H1 (cell line): ENCODE results near the gene CBX4. TPM values are rescaled to one million over a fixed set of nuclear protein-coding genes. Genes with fewer than 3 reads are reported as not detected.
A peak's percentile ranks its signal among the peaks of the same experiment; 100 is the strongest.

Source experiments
- CTCF ChIA-PET: fragments of 300-600 bp; sonication (Branson Sonifier 250); formaldehyde crosslinking; loops from one replicate; lab custom pipeline; 2021; ENCODE audit not compliant: partially characterized antibody; lab: Charles Lee
- POLR2A ChIA-PET: fragments of 300-600 bp; sonication (Branson Sonifier 250); formaldehyde crosslinking; loops from one replicate; lab custom pipeline; 2021; ENCODE audit warnings: inconsistent platforms; ENCODE audit not compliant: partially characterized antibody; lab: Charles Lee
- DNase-seq, 2 experiments: peaks; one replicate each; pipeline versions ENCODE4 v3.0.0 to v3.0.0-alpha.2; 2010 to 2022; ENCODE audit warnings: low spot score in 2 of 2, low read depth in 1 of 2, mixed read lengths in 1 of 2
- FAIRE-seq: peaks from 2 replicates; lab custom pipeline; 2011; peaks lifted over from hg19 to GRCh38; lab: Jason Lieb, UNC
- H2AFZ ChIP-seq: 2 replicates; pipeline ENCODE4 v1.8.1; 2012; ENCODE audit warnings: low read length, inconsistent platforms
- H2AK5ac ChIP-seq: 2 replicates; pipeline ENCODE4 v1.6.1; 2013; ENCODE audit warnings: low read depth, low read length
- H2BK120ac ChIP-seq: replicated peaks from 2 replicates; pipeline ENCODE3; 2013; ENCODE audit warnings: low read depth, low read length, inconsistent platforms
- H2BK12ac ChIP-seq: 2 replicates; pipeline ENCODE4 v1.6.1; 2013; ENCODE audit warnings: low read depth, low read length
- H2BK15ac ChIP-seq: 2 replicates; pipeline ENCODE4 v1.6.1; 2013; ENCODE audit warnings: low read length
- H2BK20ac ChIP-seq: 2 replicates; pipeline ENCODE4 v1.6.1; 2013; ENCODE audit warnings: low read length
- H2BK5ac ChIP-seq: 2 replicates; pipeline ENCODE4 v1.6.1; 2013; ENCODE audit warnings: low read depth, low read length
- H3K14ac ChIP-seq: 2 replicates; pipeline ENCODE4 v1.6.1; 2013; ENCODE audit warnings: inconsistent platforms; ENCODE audit not compliant: insufficient read length
- H3K18ac ChIP-seq: 2 replicates; pipeline ENCODE4 v1.6.1; 2013; ENCODE audit warnings: low read length; ENCODE audit errors: extremely low read depth
- H3K23ac ChIP-seq: 2 replicates; pipeline ENCODE4 v1.6.1; 2013; ENCODE audit warnings: inconsistent platforms; ENCODE audit not compliant: insufficient read length
- H3K23me2 ChIP-seq: 2 replicates; pipeline ENCODE4 v1.6.1; 2013; ENCODE audit warnings: low read depth, low read length
- H3K27ac ChIP-seq: 2 replicates; pipeline ENCODE4 v1.6.1; 2011; ENCODE audit warnings: low read depth, low read length, inconsistent platforms
- H3K27me3 ChIP-seq, 4 experiments: replicated peaks in 1 of 4; 1 replicate in 1 of 4; 2 replicates in 3 of 4; pipeline versions ENCODE4 v1.6.1 to v1.8.1; 2011 to 2013; ENCODE audit warnings: low read length in 3 of 4, mild to moderate bottlenecking in 3 of 4, inconsistent platforms in 2 of 4, mixed read lengths in 2 of 4, moderate library complexity in 1 of 4; ENCODE audit not compliant: control insufficient read depth in 3 of 4, insufficient read depth in 3 of 4; ENCODE audit errors: extremely low read depth in 1 of 4
- H3K36me3 ChIP-seq, 4 experiments: 2 replicates each; pipeline versions ENCODE4 v1.6.1 to v1.8.1; 2011 to 2013; ENCODE audit warnings: mild to moderate bottlenecking in 4 of 4, low read length in 3 of 4, moderate library complexity in 2 of 4, control low read depth in 1 of 4, inconsistent platforms in 1 of 4; ENCODE audit not compliant: insufficient read depth in 4 of 4, control insufficient read depth in 2 of 4
- H3K4ac ChIP-seq: replicated peaks from 2 replicates; pipeline ENCODE3; 2013; ENCODE audit warnings: low read length, low read depth, mixed read lengths, inconsistent platforms; ENCODE audit not compliant: insufficient read length
- H3K4me1 ChIP-seq, 4 experiments: replicated peaks in 1 of 4; 1 replicate in 1 of 4; 2 replicates in 3 of 4; pipeline versions ENCODE4 v1.6.1 to v1.8.1; 2011 to 2013; ENCODE audit warnings: low read length in 3 of 4, inconsistent platforms in 2 of 4, mixed read lengths in 1 of 4; ENCODE audit not compliant: insufficient read depth in 4 of 4, control insufficient read depth in 3 of 4
- H3K4me2 ChIP-seq, 2 experiments: 2 replicates each; pipeline versions ENCODE4 v1.6.1 to v1.8.1; 2011 to 2013; ENCODE audit warnings: low read depth in 2 of 2, low read length in 2 of 2, control low read depth in 1 of 2, inconsistent platforms in 1 of 2, mild to moderate bottlenecking in 1 of 2; ENCODE audit not compliant: insufficient read depth in 1 of 2
- H3K4me3 ChIP-seq, 4 experiments: fragments of 200-600, 300-600 bp in 1 of 4; sonication (generic), shearing (Covaris generic), sonication (Bioruptor Twin) in 1 of 4; 2 replicates each; pipeline versions ENCODE4 v1.5.1 to v1.8.1; 2011 to 2016; ENCODE audit warnings: low read length in 4 of 4, low read depth in 3 of 4, control low read depth in 2 of 4, inconsistent platforms in 2 of 4, mild to moderate bottlenecking in 2 of 4, mixed read lengths in 1 of 4, moderate library complexity in 1 of 4; ENCODE audit not compliant: insufficient read depth in 2 of 4; ENCODE audit errors: extremely low read depth in 1 of 4
- H3K56ac ChIP-seq: replicated peaks from 2 replicates; pipeline ENCODE3; 2013; ENCODE audit warnings: low read depth, mild to moderate bottlenecking, mixed read lengths, low read length, inconsistent platforms; ENCODE audit not compliant: insufficient read length
- H3K79me1 ChIP-seq: 2 replicates; pipeline ENCODE4 v1.6.1; 2013; ENCODE audit warnings: low read depth, low read length, control low read depth
- H3K79me2 ChIP-seq, 2 experiments: 2 replicates each; pipeline versions ENCODE4 v1.6.1 to v1.8.1; 2012 to 2013; ENCODE audit warnings: low read length in 2 of 2, mild to moderate bottlenecking in 2 of 2, inconsistent platforms in 1 of 2; ENCODE audit not compliant: insufficient read depth in 2 of 2, control insufficient read depth in 1 of 2
- H3K9ac ChIP-seq, 4 experiments: replicated peaks in 1 of 4; 1 replicate in 1 of 4; 2 replicates in 3 of 4; pipeline versions ENCODE4 v1.6.1 to v1.8.1; 2011 to 2013; ENCODE audit warnings: low read depth in 3 of 4, low read length in 3 of 4, control low read depth in 2 of 4, mild to moderate bottlenecking in 2 of 4, moderate library complexity in 2 of 4, inconsistent platforms in 1 of 4; ENCODE audit errors: extremely low read depth in 1 of 4
- H3K9me3 ChIP-seq, 2 experiments: 2 replicates each; pipeline versions ENCODE4 v1.6.1 to v1.8.1; 2012 to 2013; ENCODE audit warnings: mild to moderate bottlenecking in 2 of 2, moderate library complexity in 2 of 2, control low read depth in 1 of 2, inconsistent platforms in 1 of 2, low read depth in 1 of 2, low read length in 1 of 2, mixed read lengths in 1 of 2; ENCODE audit not compliant: insufficient read depth in 2 of 2
- H4K20me1 ChIP-seq, 2 experiments: replicated peaks in 1 of 2; 2 replicates each; pipeline versions ENCODE3 to v1.8.1; 2011 to 2013; ENCODE audit warnings: inconsistent platforms in 2 of 2, low read length in 2 of 2, mild to moderate bottlenecking in 1 of 2; ENCODE audit not compliant: insufficient read depth in 2 of 2, control insufficient read depth in 1 of 2
- H4K5ac ChIP-seq: 2 replicates; pipeline ENCODE4 v1.6.1; 2013; ENCODE audit warnings: low read length, low read depth, mixed read lengths, inconsistent platforms; ENCODE audit not compliant: insufficient read length
- H4K8ac ChIP-seq: 2 replicates; pipeline ENCODE4 v1.8.0; 2013; ENCODE audit warnings: mild to moderate bottlenecking, moderate library complexity, low read length, inconsistent platforms; ENCODE audit not compliant: insufficient read depth; ENCODE audit errors: extremely low read depth
- H4K91ac ChIP-seq: replicated peaks from 2 replicates; pipeline ENCODE3; 2013; ENCODE audit warnings: low read length, mixed read lengths, inconsistent platforms; ENCODE audit not compliant: insufficient read length
- CBX8 ChIP-seq: fragments of 300-800, 300-1000 bp; sonication (generic); IDR thresholded peaks from 2 replicates; pipeline ENCODE4 v1.7.1; 2016; ENCODE audit warnings: low read depth, low read length, borderline replicate concordance
- CTBP2 ChIP-seq: IDR thresholded peaks from 2 replicates; pipeline ENCODE4 v1.7.0; 2011; ENCODE audit warnings: borderline replicate concordance, mild to moderate bottlenecking, moderate library complexity, mixed read lengths, low read length; ENCODE audit not compliant: insufficient read depth, insufficient read length
- EZH2 ChIP-seq: fragments of 200-600 bp; sonication (generic); IDR thresholded peaks from 2 replicates; pipeline ENCODE4 v1.7.1; 2012; ENCODE audit warnings: low read depth, mild to moderate bottlenecking, moderate library complexity, low read length, inconsistent platforms; ENCODE audit not compliant: severe bottlenecking
- GTF2F1 ChIP-seq: IDR thresholded peaks from 2 replicates; pipeline ENCODE4 v1.6.1; 2012; ENCODE audit warnings: low read depth, low read length, improper control_type of control experiment, borderline replicate concordance
- KDM4A ChIP-seq: IDR thresholded peaks from one replicate; pipeline ENCODE4 v1.7.1; 2012; ENCODE audit warnings: low read depth, mild to moderate bottlenecking, moderate library complexity, low read length, inconsistent platforms; ENCODE audit not compliant: severe bottlenecking
- POLR2A ChIP-seq, 2 experiments: IDR thresholded peaks; 1 replicate in 1 of 2; 2 replicates in 1 of 2; pipeline ENCODE4 v1.6.1; 2011; ENCODE audit warnings: low read depth in 2 of 2, low read length in 2 of 2, mild to moderate bottlenecking in 2 of 2; ENCODE audit errors: control extremely low read depth in 1 of 2
- SUZ12 ChIP-seq: fragments of 200-600 bp; sonication (generic); IDR thresholded peaks from 2 replicates; pipeline ENCODE4 v1.6.1; 2012; ENCODE audit warnings: mild to moderate bottlenecking, inconsistent platforms, low read length, moderate library complexity, mixed read lengths
- WGBS, 2 experiments: shearing (Covaris generic) in 1 of 2; methylation state at CpG; one replicate each; pipeline versions ENCODE4 v1.1.6 to v1.1.7; 2013 to 2015; ENCODE audit warnings: low lambda C conversion rate in 2 of 2, mixed read lengths in 2 of 2, inconsistent platforms in 1 of 2, low coverage in 1 of 2, missing lambda C conversion rate in 1 of 2; ENCODE audit not compliant: insufficient replicate concordance in 2 of 2, insufficient coverage in 1 of 2, insufficient read length in 1 of 2; ENCODE audit errors: extremely low coverage in 1 of 2, missing lambda C conversion rate in 1 of 2; 5-methylcytosine and 5-hydroxymethylcytosine counted together
- polyA plus RNA-seq, 7 experiments: library from polyadenylated mRNA; depleted of rRNA in 3 of 7; stranded (reverse) in 5 of 7; unstranded in 2 of 7; fragments of >200 nt in 5 of 7; fragments of 200-250 nt in 2 of 7; gene quantifications; 1 replicate in 5 of 7; 2 replicates in 1 of 7; 4 replicates in 1 of 7; pipeline versions ENCODE4 v1.2.1 to v1.2.3, GENCODE V29; 2011 to 2013; ENCODE audit warnings: missing spikeins in 2 of 7, mixed read lengths in 2 of 7
- total RNA-seq: library from RNA; stranded (reverse); fragmentation: NEBNext Ultra II Directional; extraction: Animal tissue kit (Norgen Biotek cat#: 25700); gene quantifications from 2 replicates; pipeline ENCODE4 v1.2.1, GENCODE V29; 2021

Gene CBX4
- total and polyA plus RNA-seq, 2 of the 8 experiments (the other 6 are each of a cell fraction or from before 2014, with no cell fraction given): 1.8 to 4.0 TPM

- ChIA-PET CTCF (interaction anchor here (0.9 to 19.1 kb wide), 15 partner anchors 8 to 167 kb away, joined by 3 to 576 read pairs (median 6); partner anchors contain the start of gene CBX4), POLR2A (interaction anchor here (0.7 to 24.0 kb wide), 8 partner anchors 8 to 173 kb away, joined by 3 to 374 read pairs (median 16); partner anchors contain the start of genes CBX4 and CBX8)
- H3K79me2 ChIP-seq: no peaks in the 10 kb centered on the region
- peak overlapping the region; percentile 51 to 69 for H3K4me2 ChIP-seq
- no peak overlapping the region for H3K23ac ChIP-seq
- no peak overlapping the region for H3K14ac ChIP-seq
- H2AK5ac ChIP-seq: no peak overlapping the region
- DNase-seq (no peak), FAIRE-seq (no peak)
- no peak overlapping the region for H2BK15ac ChIP-seq
- WGBS, 2 experiments: 3% methylated on average over 20 of the region's 20 CpGs; no CpG with 5 or more reads in 1 of the 2 experiments
- H3K27ac ChIP-seq: no peak overlapping the region
- no peak overlapping the region for H2AFZ ChIP-seq
- peak overlapping the region; percentile 62 for H2BK12ac ChIP-seq
- TF ChIP-seq GTF2F1 (no peak), CBX8 (0 out of 2 replicates have a peak, but pooled peaks have one; percentile 8), POLR2A (IDR thresholded peaks at IDR 0.05; ENCODE audit: control extremely low read depth in 1 of 2, low read depth in 2 of 2, low read length in 2 of 2) (no peak), SUZ12 (peak; percentile 96; the same call in 1 of the 2 replicates), EZH2 (peak; percentile 96), KDM4A (peak; percentile 8), CTBP2 (peak; percentile 21)
- H4K20me1 ChIP-seq: peaks cover 0 to 24% of the 10 kb centered on the region in 2 experiments
- H3K4me1 ChIP-seq: peaks cover 0 to 42% (median 36%) of the 10 kb centered on the region in 4 experiments; a peak in 6 of 7 replicates
- H2BK5ac ChIP-seq: peak overlapping the region; percentile 10; the same call in 1 of the 2 replicates
- peak overlapping the region in 2 of 4 experiments; percentile 1 to 53; a peak in 2 of 8 replicates for H3K4me3 ChIP-seq
- peaks cover 86 to 95% (median 93%) of the 10 kb centered on the region in 4 experiments for H3K27me3 ChIP-seq
- no peaks in the 10 kb centered on the region for H3K9me3 ChIP-seq
- H3K9ac ChIP-seq: no peak overlapping the region
- H2BK20ac ChIP-seq: no peak overlapping the region
- peak overlapping the region; percentile 65; the same call in 1 of the 2 replicates for H3K18ac ChIP-seq
- H3K56ac ChIP-seq: no peak overlapping the region
- no peak overlapping the region for H3K4ac ChIP-seq
- H2BK120ac ChIP-seq: no peak overlapping the region
- no peak overlapping the region for H4K5ac ChIP-seq
- H3K36me3 ChIP-seq: peaks cover 0 to 15% (median 0%) of the 10 kb centered on the region in 4 experiments; a peak in 1 of 8 replicates
- peak overlapping the region; percentile 14; the same call in 1 of the 2 replicates for H4K8ac ChIP-seq
- H3K79me1 ChIP-seq: no peaks in the 10 kb centered on the region
- H4K91ac ChIP-seq: no peak overlapping the region
- H3K23me2 ChIP-seq: peaks cover 6% of the 10 kb centered on the region
These were observed 27.3 kb downstream of the CBX4 start for GRCh38 chr17:79811868-79812352.
